Activated T-helper 17 cell treated with anti-CD3 and anti-CD28 coated beads, Interleukin-2, amount 50 U/mL, for 72 hours (primary cell): Measurements from ENCODE around the gene CRTC3. TPM values are rescaled to one million over a fixed set of nuclear protein-coding genes. Genes with fewer than 3 reads are reported as not detected.
"Not testable (repeated sequence)": the region's sequence is repeated elsewhere in the genome, so short reads cannot be mapped to it uniquely, and the experiment has no call there.

Source experiments
- ATAC-seq: fragments of 150-1000 bp; cut with Tn5 transposase; replicated peaks from 2 replicates; pipeline ENCODE4 v1.10.0; 2021; ENCODE audit warnings: mild to moderate bottlenecking, moderate library complexity
- H3K27ac Mint-ChIP-seq: one replicate; pipeline ENCODE4 v1.8.0; 2022; ENCODE audit warnings: mixed read lengths
- H3K27me3 Mint-ChIP-seq: one replicate; pipeline ENCODE4 v1.8.0; 2022; ENCODE audit warnings: mixed read lengths
- H3K36me3 Mint-ChIP-seq: one replicate; pipeline ENCODE4 v1.8.0; 2022; ENCODE audit warnings: low read depth, mild to moderate bottlenecking, mixed read lengths
- H3K4me1 Mint-ChIP-seq: one replicate; pipeline ENCODE4 v1.8.0; 2022; ENCODE audit warnings: mixed read lengths
- H3K4me3 Mint-ChIP-seq: one replicate; pipeline ENCODE4 v1.8.0; 2022; ENCODE audit warnings: mild to moderate bottlenecking, mixed read lengths
- H3K9me3 Mint-ChIP-seq: one replicate; pipeline ENCODE4 v1.8.0; 2022; ENCODE audit warnings: mixed read lengths
- total RNA-seq, 2 donors: library from RNA; stranded (reverse); gene quantifications; one replicate each; pipeline ENCODE4 v1.2.3, GENCODE V29; 2022

Gene CRTC3
- total RNA-seq, 2 donors from 2014 or later = 50.6 to 61.0 TPM

DNA sequence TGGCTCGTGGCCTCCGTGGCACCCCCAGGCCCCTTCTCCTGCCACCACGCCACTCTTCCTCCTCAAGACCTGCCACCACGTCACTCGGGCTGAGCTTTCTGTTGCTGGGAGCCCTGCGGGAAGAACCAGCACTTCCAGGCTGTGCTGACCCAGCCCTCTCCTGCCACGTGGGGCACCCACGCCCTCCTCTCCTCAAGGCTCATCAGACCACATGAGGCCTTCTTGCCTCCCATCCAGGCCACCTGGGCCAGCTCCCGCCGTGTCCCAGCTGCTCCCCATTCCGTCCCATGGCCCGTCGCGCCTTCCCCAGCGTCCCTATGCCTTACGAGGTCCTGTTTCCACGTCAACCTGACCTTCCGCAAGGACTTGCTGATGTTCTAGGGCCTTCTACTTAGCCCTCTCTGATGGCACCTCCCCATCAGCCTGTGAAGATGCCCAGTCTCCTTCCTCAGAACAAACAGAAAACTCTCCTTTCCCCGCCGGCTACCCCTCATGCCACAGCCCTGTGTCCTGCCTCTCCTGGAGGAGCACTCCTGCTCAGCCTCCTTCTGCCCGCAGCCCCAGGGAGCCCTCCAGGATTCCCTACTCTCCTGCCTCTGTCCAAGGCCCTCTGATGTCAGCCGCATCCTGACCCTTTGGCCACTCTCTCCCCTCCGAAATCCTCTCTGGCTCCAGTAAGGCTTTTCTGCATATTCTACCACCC, 116.3 kb downstream of the CRTC3 start:
- no peak for ATAC-seq
- Mint-ChIP-seq H3K9me3 (no peaks in the 10 kb centered on the region), H3K27ac (peak overlapping the region; percentile 80), H3K4me1 (peaks cover 31% of the 10 kb centered on the region), H3K27me3 (no peaks in the 10 kb centered on the region), H3K4me3 (no peak overlapping the region), H3K36me3 (peaks cover 19% of the 10 kb centered on the region)

DNA sequence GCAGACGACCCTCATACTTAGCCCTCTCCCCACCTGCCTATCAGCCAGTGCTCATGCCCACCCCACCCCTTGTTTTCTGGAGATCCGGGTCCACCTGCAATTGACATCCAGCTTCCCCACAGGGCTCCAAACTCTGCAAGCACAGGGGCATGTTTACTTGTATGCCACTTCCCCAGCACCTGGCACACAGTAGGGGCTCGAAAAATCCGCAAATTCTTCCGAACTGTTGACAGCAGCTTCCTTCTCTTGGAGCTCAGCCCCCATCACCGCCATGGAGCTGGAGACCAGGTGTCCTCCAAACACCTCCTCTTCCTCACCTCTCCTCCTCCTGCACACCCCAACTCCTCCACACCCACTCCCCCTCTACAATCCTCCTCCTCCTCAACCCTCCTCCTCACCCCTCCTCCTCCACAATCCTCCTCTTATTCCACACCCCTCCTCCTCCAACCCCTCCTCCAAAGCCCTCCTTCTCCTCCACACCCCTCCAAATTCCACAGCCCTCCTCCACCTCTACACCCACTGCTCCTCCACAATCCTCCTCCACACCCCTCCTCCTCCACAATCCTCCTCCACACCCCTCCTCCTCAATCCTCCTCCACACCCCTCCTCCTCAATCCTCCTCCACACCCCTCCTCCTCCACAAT, 117.1 kb downstream of the CRTC3 start:
- H3K27me3 Mint-ChIP-seq = no peaks in the 10 kb centered on the region
- H3K9me3 Mint-ChIP-seq = no peaks in the 10 kb centered on the region
- peaks cover 31% of the 10 kb centered on the region for H3K4me1 Mint-ChIP-seq
- H3K36me3 Mint-ChIP-seq = peaks cover 11% of the 10 kb centered on the region
- H3K4me3 Mint-ChIP-seq = no peak overlapping the region
- ATAC-seq = no peak
- H3K27ac Mint-ChIP-seq = peak overlapping the region; percentile 80

DNA sequence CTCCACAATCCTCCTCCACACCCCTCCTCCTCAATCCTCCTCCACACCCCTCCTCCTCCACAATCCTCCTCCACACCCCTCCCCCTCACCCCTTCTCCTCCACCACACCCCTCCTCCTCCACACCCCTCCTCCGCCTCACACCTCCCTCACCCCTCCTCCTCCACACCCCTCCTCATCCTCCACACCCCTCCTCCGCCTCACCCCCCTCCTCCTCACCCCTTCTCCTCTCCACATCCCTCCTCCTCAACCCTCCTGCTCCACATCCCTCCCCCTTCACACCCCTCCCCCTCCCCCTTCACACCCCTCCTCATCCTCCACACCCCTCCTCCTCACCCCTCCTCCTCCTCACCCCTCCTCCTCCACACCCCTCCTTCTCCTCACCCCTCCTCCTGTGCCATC, 117.6 kb downstream of the CRTC3 start:
- H3K27ac Mint-ChIP-seq = peak overlapping the region; percentile 96
- no peaks in the 10 kb centered on the region for H3K27me3 Mint-ChIP-seq
- no peak for ATAC-seq

DNA sequence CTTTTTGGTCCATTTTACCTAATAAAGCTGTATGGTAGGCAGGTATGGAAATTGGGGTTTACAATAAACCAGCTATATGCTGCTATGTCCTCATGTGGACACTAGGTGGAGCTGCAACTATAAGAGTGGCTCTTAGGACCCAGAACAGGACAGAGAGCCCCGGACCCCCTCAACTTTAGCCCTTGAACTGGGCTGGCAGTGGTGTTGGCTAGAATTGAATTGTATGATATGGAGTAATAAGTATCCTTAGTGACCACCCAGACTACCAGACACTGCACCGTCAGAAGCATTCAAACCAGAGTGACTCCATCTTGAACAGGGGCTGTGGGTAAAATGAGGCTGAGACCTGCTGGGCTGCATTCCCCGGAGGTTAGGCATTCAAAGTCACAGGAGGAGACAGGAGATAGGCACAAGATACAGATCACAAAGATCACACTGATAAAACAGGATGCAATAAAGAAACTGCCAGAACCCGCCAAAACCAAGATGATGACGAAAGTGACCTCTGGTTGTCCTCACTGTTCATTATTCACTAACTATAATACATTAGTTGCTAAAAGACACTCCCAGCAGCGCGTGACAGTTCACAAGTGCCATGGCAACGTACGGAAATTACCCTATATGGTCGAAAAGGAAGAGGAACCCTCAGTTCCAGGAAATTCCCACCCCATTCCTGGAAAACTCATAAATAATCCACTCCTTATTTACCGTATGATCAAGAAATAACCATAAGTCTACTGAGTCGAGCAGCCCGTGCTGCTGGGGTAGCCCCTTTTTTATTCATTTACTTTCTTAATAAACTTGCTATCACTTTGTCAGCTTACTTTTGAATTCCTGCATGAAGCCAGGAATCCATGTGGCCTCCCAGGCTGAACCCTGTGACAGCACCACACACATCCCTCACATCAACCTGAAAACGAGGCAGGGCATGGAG, 118.7 kb downstream of the CRTC3 start:
- H3K36me3 Mint-ChIP-seq = no peaks in the 10 kb centered on the region
- no peaks in the 10 kb centered on the region for H3K27me3 Mint-ChIP-seq
- H3K4me3 Mint-ChIP-seq = peak overlapping the region; percentile 84
- ATAC-seq = peak; percentile 91
- H3K27ac Mint-ChIP-seq = peak overlapping the region; percentile 96
- no peaks in the 10 kb centered on the region for H3K9me3 Mint-ChIP-seq
- peaks cover 31% of the 10 kb centered on the region for H3K4me1 Mint-ChIP-seq

More for the DNA sequence above, 117.6 kb downstream of the CRTC3 start:
- Mint-ChIP-seq H3K4me1 (peaks cover 31% of the 10 kb centered on the region), H3K36me3 (peaks cover 6% of the 10 kb centered on the region), H3K9me3 (no peaks in the 10 kb centered on the region), H3K4me3 (peak overlapping the region; percentile 84)

DNA sequence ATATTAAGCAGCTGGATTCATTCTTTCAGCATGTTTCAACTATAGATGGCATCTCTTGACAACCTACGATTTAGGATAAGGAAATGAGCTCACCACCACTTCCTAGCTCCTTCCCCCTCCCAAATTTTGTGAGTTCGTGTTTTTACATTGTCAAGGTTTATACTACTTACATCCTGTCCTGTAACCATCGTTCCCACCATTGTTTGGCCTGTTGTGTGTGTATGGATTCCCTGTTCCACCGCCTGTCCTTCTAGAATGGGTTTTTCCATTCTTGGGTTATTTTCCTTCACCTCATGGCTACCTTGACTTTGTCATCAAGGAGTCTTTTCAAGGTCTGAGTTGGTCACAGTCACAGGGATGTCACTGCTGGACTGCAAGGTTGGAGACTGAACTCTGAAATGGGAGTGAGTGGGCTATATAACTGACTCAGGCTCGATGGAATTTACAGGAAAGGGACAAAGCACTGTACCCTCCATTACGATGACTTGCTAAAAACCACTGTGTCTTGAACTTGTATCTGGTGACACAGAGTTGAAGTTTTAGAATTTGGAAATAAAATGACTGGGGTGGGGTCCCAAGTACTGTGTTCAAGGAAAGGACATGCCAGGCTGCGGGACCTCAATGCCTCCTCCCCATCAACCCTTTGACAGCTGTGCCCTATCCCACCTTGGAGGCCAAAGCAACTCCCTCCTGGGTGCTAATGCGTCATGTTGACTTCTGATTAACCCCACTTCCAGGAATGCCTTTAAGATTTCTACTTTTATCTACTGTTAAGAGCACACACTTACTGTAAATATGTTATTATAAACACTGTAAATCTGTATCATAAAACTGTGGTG, 120.6 kb downstream of the CRTC3 start:
- Mint-ChIP-seq H3K27ac (peak overlapping the region; percentile 96), H3K36me3 (no peaks in the 10 kb centered on the region), H3K4me3 (peak overlapping the region; percentile 84), H3K27me3 (peaks cover 3% of the 10 kb centered on the region), H3K9me3 (no peaks in the 10 kb centered on the region), H3K4me1 (peaks cover 31% of the 10 kb centered on the region)
- no peak for ATAC-seq

DNA sequence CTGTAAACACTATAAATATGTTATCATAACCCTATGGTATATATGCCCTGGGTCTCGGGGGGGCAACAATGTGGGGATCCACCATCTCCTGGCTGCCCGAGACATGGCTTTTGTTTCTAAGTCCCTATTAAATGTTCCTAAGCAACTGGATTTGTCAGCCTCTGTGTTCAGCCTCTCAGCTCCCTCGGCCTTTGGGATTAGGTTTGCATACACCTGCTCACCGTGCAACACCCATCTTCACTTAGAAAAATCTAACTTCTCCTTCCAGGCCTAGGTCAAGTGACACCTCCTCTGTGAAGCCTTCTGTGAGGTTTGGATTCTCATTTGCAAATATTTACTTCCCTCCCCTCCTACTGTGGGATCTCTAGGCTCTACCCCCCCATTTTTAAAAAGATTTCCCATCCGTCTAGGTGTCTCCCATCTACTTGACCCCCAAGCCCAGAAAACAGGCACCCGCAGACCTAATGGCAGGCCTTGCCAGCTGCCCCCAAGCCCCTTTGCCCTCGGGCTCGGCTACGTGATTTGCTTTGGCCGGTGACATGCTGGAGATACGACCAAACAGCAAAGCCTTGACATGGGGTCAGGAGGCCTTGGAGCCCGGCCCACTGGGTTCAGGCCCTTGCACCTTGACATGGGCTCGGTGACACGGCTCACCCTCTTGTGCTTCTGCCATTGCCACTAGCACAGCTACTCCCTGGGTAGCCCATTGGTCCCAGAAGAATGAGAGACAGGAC, 121.4 kb downstream of the CRTC3 start:
- H3K27me3 Mint-ChIP-seq = peaks cover 4% of the 10 kb centered on the region
- H3K36me3 Mint-ChIP-seq = no peaks in the 10 kb centered on the region
- peaks cover 25% of the 10 kb centered on the region for H3K4me1 Mint-ChIP-seq
- no peaks in the 10 kb centered on the region for H3K9me3 Mint-ChIP-seq
- no peak for ATAC-seq
- H3K27ac Mint-ChIP-seq = peak overlapping the region; percentile 53
- no peak overlapping the region for H3K4me3 Mint-ChIP-seq

DNA sequence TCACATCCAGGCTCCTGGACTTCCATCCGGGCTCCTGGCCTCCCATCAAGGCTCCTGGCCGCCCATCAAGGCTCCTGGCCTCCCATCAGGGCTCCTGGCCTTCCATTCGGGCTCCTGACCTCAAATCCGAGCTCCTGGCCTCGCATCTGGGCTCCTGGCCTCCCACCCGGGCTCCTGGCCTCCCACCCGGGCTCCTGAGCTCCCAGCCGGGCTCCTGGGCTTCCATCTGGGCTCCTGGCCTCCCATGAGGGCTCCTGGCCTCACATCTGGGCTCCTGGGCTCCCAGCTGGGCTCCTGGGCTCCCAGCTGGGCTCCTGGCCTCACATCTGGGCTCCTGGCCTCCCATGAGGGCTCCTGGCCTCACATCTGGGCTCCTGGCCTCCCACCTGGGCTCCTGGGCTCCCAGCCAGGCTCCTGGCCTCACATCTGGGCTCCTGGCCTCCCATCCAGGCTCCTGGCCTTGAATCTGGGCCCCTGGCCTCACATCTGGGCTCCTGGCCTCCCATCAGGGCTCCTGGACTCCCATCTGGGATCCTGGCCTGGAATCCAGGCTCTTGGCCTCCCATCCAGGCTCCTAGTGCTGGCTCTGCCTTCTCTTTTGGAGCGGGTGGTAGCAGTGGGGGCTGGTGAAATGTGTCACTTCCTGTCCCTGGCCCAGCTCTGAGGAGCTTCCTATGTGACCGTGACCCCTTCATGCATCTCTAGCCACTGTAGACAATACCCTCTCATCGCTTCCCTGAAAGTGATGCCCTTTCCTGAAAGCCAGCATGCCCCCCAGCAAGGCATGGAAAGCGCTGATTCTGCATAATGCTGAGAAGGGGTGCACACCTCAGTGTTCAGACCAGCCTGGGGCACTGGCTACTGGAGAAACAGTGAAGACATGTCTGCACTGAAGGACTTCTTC, 124.8 kb downstream of the CRTC3 start:
- ATAC-seq = no peak
- no peaks in the 10 kb centered on the region for H3K36me3 Mint-ChIP-seq
- no peak overlapping the region for H3K4me3 Mint-ChIP-seq
- H3K27me3 Mint-ChIP-seq = peaks cover 10% of the 10 kb centered on the region
- H3K27ac Mint-ChIP-seq = peak overlapping the region; percentile 36
- H3K4me1 Mint-ChIP-seq = peaks cover 22% of the 10 kb centered on the region
- no peaks in the 10 kb centered on the region for H3K9me3 Mint-ChIP-seq

DNA sequence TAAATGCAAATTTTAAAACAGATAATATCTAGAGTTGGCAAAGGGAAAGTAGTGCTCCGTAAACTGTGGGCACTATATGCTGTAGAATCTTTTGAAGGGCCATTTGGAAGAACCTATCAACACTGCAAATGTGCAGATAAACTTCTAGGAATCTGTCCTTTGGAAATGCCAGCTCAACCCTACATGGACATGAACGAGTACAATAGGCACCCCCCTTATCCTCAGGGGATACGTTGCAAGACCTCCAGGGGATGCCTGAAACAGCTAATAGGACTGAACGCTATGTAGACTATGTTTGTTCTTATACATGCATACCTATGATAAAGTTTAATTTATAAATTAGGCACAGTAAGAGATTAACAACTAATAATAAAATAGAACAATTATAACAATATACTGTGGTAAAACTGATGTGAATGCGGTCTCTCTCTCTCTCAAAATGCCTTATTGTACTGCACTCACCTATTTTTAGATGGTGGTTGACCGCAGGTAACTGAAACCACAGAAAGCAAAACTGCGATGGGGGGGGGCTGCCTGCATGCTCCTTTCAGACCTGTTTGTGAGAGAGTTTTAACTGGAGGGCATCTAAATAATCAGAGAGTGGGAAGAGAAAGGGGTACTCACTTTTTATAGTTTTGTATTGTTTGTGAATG, 127.9 kb downstream of the CRTC3 start:
- H3K9me3 Mint-ChIP-seq, H3K27ac Mint-ChIP-seq, H3K36me3 Mint-ChIP-seq, H3K27me3 Mint-ChIP-seq: not testable (repeated sequence)
- H3K4me3 Mint-ChIP-seq = peak overlapping the region; percentile 51
- peaks cover 42% of the 10 kb centered on the region for H3K4me1 Mint-ChIP-seq
- ATAC-seq = peak; percentile 22

DNA sequence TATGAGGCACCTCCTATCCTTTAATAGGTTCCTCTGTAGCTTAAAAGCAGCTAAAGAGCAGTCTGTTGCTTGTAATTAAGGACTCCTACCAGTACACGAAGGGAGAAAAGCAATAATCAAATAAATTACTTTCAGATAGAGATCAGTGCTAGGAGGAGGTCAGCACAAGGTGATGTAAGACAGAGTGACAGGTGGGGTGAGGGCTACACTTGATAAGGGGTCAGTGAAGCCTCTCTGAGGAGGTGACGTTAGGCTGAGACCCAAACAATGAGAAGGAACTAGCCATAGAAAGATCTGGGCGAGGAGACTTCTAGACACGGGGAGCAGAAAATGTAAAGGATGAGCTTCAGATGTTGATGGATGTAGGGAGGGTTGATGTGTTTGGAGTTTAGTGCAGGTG, 129.8 kb downstream of the CRTC3 start:
- Mint-ChIP-seq H3K4me1 (peaks cover 48% of the 10 kb centered on the region), H3K27ac (no peak overlapping the region), H3K27me3 (peaks cover 21% of the 10 kb centered on the region), H3K4me3 (peak overlapping the region; percentile 82), H3K36me3 (no peaks in the 10 kb centered on the region), H3K9me3 (no peaks in the 10 kb centered on the region)
- no peak for ATAC-seq

DNA sequence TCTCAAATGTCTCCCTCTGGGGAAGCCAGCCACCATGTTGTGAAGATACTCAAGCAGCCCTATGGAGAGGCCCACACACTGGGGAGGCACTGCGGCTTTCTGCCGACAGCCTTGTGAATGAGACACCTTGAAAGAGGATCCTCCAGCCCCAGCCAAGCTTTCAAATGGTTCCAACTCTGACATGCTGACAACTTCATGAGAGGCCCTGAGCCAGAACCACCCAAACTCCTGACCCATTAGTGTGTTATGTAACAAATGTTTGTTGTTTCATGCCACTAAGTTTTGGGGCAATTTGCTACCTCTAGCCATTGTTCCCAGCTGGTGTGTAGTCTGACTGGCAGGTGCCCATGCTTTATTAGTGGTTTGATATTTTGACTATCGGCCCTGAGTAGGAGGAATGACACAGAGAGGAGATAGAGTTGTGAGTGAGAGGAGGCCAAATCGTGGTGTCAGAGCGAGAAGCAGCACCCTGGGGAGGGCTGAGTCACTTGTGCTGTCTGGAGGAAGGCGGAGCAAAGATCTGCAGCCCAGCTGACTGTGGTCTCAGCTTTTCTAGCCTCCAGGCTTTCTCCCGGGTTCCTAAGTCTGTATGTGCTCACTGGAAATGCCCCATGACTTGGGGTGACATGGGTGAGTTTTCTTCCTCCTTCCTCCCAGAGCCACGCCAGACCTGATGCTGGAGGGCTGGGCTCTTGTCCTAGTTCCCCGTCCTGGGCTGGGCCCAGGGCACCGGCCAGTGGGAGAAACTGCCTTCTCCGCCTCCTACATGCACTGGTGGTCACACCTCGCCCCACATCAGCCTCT, 130.7 kb downstream of the CRTC3 start:
- H3K9me3 Mint-ChIP-seq = no peaks in the 10 kb centered on the region
- H3K36me3 Mint-ChIP-seq = no peaks in the 10 kb centered on the region
- peak; percentile 96 for ATAC-seq
- peaks cover 20% of the 10 kb centered on the region for H3K27me3 Mint-ChIP-seq
- H3K4me3 Mint-ChIP-seq = peak overlapping the region; percentile 82
- peaks cover 48% of the 10 kb centered on the region for H3K4me1 Mint-ChIP-seq
- H3K27ac Mint-ChIP-seq = peak overlapping the region; percentile 84

DNA sequence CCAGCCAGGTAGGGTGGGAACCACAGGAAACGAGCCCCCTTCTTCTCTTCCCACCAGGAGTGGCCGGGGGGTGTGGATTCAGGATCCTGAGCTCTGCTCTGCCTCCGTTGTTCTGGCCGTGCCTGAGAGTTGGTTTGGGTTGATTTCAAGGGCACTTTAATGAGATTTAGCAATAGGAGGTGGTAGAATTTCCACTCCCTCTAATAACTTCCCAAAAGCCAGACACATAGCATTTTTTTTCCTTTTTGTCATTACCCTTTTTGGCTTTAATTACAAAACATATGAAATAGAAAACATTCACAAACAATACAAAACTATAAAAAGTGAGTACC, 131.2 kb downstream of the CRTC3 start:
- not testable (repeated sequence) for ATAC-seq, H3K36me3 Mint-ChIP-seq, H3K9me3 Mint-ChIP-seq
- peak overlapping the region; percentile 84 for H3K27ac Mint-ChIP-seq
- peak overlapping the region; percentile 82 for H3K4me3 Mint-ChIP-seq
- peaks cover 20% of the 10 kb centered on the region for H3K27me3 Mint-ChIP-seq
- peaks cover 48% of the 10 kb centered on the region for H3K4me1 Mint-ChIP-seq

DNA sequence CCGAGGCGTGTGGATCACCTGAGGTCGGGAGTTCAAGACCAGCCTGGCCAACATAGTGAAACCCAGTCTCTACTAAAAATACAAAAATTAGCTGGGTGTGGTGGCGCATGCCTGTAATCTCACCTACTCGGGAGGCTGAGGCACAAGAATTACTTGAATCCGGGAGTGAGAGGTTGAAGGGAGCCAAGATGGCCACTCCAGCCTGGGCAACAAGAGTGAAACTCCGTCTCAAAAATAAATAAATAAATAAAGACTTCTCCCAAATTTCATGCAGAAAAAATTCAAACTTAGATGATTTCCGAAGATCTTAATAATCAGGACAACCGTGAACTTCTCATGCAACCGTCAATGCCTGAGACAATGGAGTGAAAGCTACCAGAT, 134.3 kb downstream of the CRTC3 start:
- not testable (repeated sequence) for H3K36me3 Mint-ChIP-seq, H3K9me3 Mint-ChIP-seq, ATAC-seq
- H3K4me3 Mint-ChIP-seq = peak overlapping the region; percentile 86
- H3K27ac Mint-ChIP-seq = peak overlapping the region; percentile 79
- peaks cover 17% of the 10 kb centered on the region for H3K27me3 Mint-ChIP-seq
- peaks cover 44% of the 10 kb centered on the region for H3K4me1 Mint-ChIP-seq
